ENCODE results near the gene ARV1. TPM values are rescaled to one million over a fixed set of nuclear protein-coding genes. Genes with fewer than 3 reads are reported as not detected.

The ARV1 gene
- total RNA-seq, 6 experiments from 2014 or later, result 9.2 to 18.7 (median 13.4) TPM

GRCh38 chr1:231013391-231014015 lies 34.6 kb downstream of the ARV1 start:
- no peak for DNase-seq
- intact Hi-C loops (cut with DNase I), result no loop called here
- no peak overlapping the region for H3K4me3 ChIP-seq
- H3K4me1 ChIP-seq, result no peaks in the 10 kb centered on the region
- WGBS (ENCODE audit: insufficient coverage, low coverage, low lambda C conversion rate, missing lambda C conversion rate), result 65% methylated on average over 2 of the region's 3 CpGs
- no peak for ATAC-seq
- H3K27ac ChIP-seq, result no peak overlapping the region
- no peaks in the 10 kb centered on the region for H3K9me3 ChIP-seq
- no peak for TF ChIP-seq CTCF (IDR thresholded peaks at IDR 0.05)
- TF ChIP-seq POLR2A (IDR thresholded peaks at IDR 0.05), result no peak
- no peaks in the 10 kb centered on the region for H3K36me3 ChIP-seq
- no peaks in the 10 kb centered on the region for H3K27me3 ChIP-seq

- H3K9me3 ChIP-seq, result no peaks in the 10 kb centered on the region
- no peak overlapping the region for H3K4me3 ChIP-seq
- H3K27me3 ChIP-seq, result no peaks in the 10 kb centered on the region
- intact Hi-C loops (cut with DNase I), result no loop called here
- ATAC-seq, result no peak
- H3K36me3 ChIP-seq, result no peaks in the 10 kb centered on the region
- H3K27ac ChIP-seq, result no peak overlapping the region
- WGBS (ENCODE audit: insufficient coverage, low coverage, low lambda C conversion rate, missing lambda C conversion rate), result 94% methylated on average over 6 of the region's 6 CpGs
- no peak for DNase-seq
- TF ChIP-seq CTCF (IDR thresholded peaks at IDR 0.05) (no peak), POLR2A (IDR thresholded peaks at IDR 0.05) (no peak)
- no peaks in the 10 kb centered on the region for H3K4me1 ChIP-seq
Measured at GRCh38 chr1:231016234-231016633, 37.3 kb downstream of the ARV1 start.

- DNase-seq (no peak), ATAC-seq (no peak)
- Histone ChIP-seq H3K4me3 (no peak overlapping the region), H3K27ac (no peak overlapping the region), H3K27me3 (no peaks in the 10 kb centered on the region), H3K9me3 (no peaks in the 10 kb centered on the region), H3K4me1 (no peaks in the 10 kb centered on the region), H3K36me3 (no peaks in the 10 kb centered on the region)
- intact Hi-C loops (cut with DNase I), result no loop called here
- 83% methylated on average over 5 of the region's 5 CpGs for WGBS (ENCODE audit: insufficient coverage, low coverage, low lambda C conversion rate, missing lambda C conversion rate)
- no peak for TF ChIP-seq POLR2A (IDR thresholded peaks at IDR 0.05)
- no peak for TF ChIP-seq CTCF (IDR thresholded peaks at IDR 0.05)
Measured at GRCh38 chr1:231016966-231017365, 38.1 kb downstream of the ARV1 start.

GRCh38 chr1:231019711-231020110 lies 40.8 kb downstream of the ARV1 start:
- Histone ChIP-seq H3K4me1 (no peaks in the 10 kb centered on the region), H3K4me3 (no peak overlapping the region), H3K27ac (no peak overlapping the region), H3K27me3 (no peaks in the 10 kb centered on the region), H3K9me3 (no peaks in the 10 kb centered on the region), H3K36me3 (no peaks in the 10 kb centered on the region)
- TF ChIP-seq POLR2A (IDR thresholded peaks at IDR 0.05) (no peak), CTCF (IDR thresholded peaks at IDR 0.05) (no peak)
- WGBS (ENCODE audit: insufficient coverage, low coverage, low lambda C conversion rate, missing lambda C conversion rate), result 91% methylated on average over 4 of the region's 14 CpGs
- ATAC-seq, result no peak
- no peak for DNase-seq
- intact Hi-C loops (cut with DNase I), result no loop called here
